WTC11 (cell line): Measurements from ENCODE around the gene COL2A1. TPM values are rescaled to one million over a fixed set of nuclear protein-coding genes. Genes with fewer than 3 reads are reported as not detected.

Experiments used
- ATAC-seq: fragments of 200-7000 bp; cut with Tn5 transposase; 2 replicates; pipeline ENCODE4 v1.10.0; 2021; ENCODE audit warnings: mild to moderate bottlenecking, moderate library complexity
- CTCF ChIA-PET: fragments of 300-600 bp; sonication (Branson Sonifier 250); formaldehyde crosslinking; loops from one replicate; lab custom pipeline; 2021; ENCODE audit warnings: antibody characterized with exemption; lab: Charles Lee
- POLR2A ChIA-PET: fragments of 350-600 bp; sonication (Branson Sonifier 250); formaldehyde crosslinking; loops from one replicate; lab custom pipeline; 2021; ENCODE audit warnings: antibody characterized with exemption; lab: Charles Lee
- DNase-seq: peaks from one replicate; pipeline ENCODE4 v3.0.0; 2021; ENCODE audit warnings: low spot score
- H3K27ac Mint-ChIP-seq: 2 replicates; pipeline ENCODE4 v1.8.0; 2021; ENCODE audit warnings: mixed read lengths
- H3K27me3 Mint-ChIP-seq: 2 replicates; pipeline ENCODE4 v1.8.0; 2021; ENCODE audit warnings: low read depth, mild to moderate bottlenecking, moderate library complexity, mixed read lengths
- H3K36me3 Mint-ChIP-seq: 2 replicates; pipeline ENCODE4 v1.8.0; 2021; ENCODE audit warnings: mixed read lengths
- H3K4me1 Mint-ChIP-seq: 2 replicates; pipeline ENCODE4 v1.8.0; 2022; ENCODE audit warnings: mixed read lengths
- H3K4me3 Mint-ChIP-seq: 2 replicates; pipeline ENCODE4 v1.8.0; 2021; ENCODE audit warnings: mild to moderate bottlenecking, moderate library complexity, mixed read lengths
- H3K9me3 Mint-ChIP-seq: 2 replicates; pipeline ENCODE4 v1.8.0; 2021; ENCODE audit warnings: mixed read lengths
- CBFB ChIP-seq: sonication (generic); formaldehyde crosslinking; IDR thresholded peaks from 2 replicates; pipeline ENCODE4 v1.8.1; 2022; ENCODE audit warnings: mild to moderate bottlenecking, low read depth, missing genetic modification reagents
- EMX1 ChIP-seq: fragments of 250-450 bp; sonication (Bioruptor Pico); IDR thresholded peaks from 2 replicates; pipeline ENCODE4 v1.8.0; 2021; ENCODE audit warnings: mild to moderate bottlenecking
- JAZF1 ChIP-seq: fragments of 250-450 bp; sonication (Bioruptor Pico); IDR thresholded peaks from 2 replicates; pipeline ENCODE4 v1.9.0; 2021; ENCODE audit warnings: moderate library complexity, mild to moderate bottlenecking, inconsistent platforms
- NFYB ChIP-seq: sonication (generic); formaldehyde crosslinking; conservative IDR thresholded peaks from 2 replicates; pipeline ENCODE4 v1.8.0; 2022; ENCODE audit warnings: low read depth, missing genetic modification reagents
- SMAD3 ChIP-seq: sonication (generic); formaldehyde crosslinking; IDR thresholded peaks from 2 replicates; pipeline ENCODE4 v1.8.0; 2022; ENCODE audit warnings: missing genetic modification reagents, mild to moderate bottlenecking, borderline replicate concordance
- TEAD4 ChIP-seq: sonication (generic); formaldehyde crosslinking; IDR thresholded peaks from 2 replicates; pipeline ENCODE4 v1.8.0; 2022; ENCODE audit warnings: mild to moderate bottlenecking, missing genetic modification reagents
- TP53 ChIP-seq: sonication (generic); formaldehyde crosslinking; IDR thresholded peaks from 2 replicates; pipeline ENCODE4 v1.8.1; 2023; ENCODE audit warnings: mild to moderate bottlenecking, missing genetic modification reagents
- ZNF317 ChIP-seq: sonication (generic); formaldehyde crosslinking; IDR thresholded peaks from 2 replicates; pipeline ENCODE4 v1.8.1; 2023; ENCODE audit warnings: low read depth, mild to moderate bottlenecking, moderate library complexity, missing genetic modification reagents, borderline replicate concordance
- ZNF396 ChIP-seq: fragments of 250-450 bp; sonication (Bioruptor Pico); IDR thresholded peaks from 2 replicates; pipeline ENCODE4 v1.8.0; 2021; ENCODE audit warnings: mild to moderate bottlenecking, moderate library complexity, borderline replicate concordance
- total RNA-seq: library from RNA; stranded (reverse); gene quantifications from 3 replicates; pipeline ENCODE4 v1.2.3, GENCODE V29; 2021
- TF ChIP-seq, protein P1 (sequence below): sonication (generic); formaldehyde crosslinking; conservative IDR thresholded peaks from 2 replicates; pipeline ENCODE4 v1.8.1; 2023; ENCODE audit warnings: mild to moderate bottlenecking, low read depth, missing genetic modification reagents, moderate library complexity
- TF ChIP-seq, protein P2 (sequence below): sonication (generic); formaldehyde crosslinking; IDR thresholded peaks from 2 replicates; pipeline ENCODE4 v1.8.1; 2022; ENCODE audit warnings: low read depth, missing genetic modification reagents, borderline replicate concordance
- TF ChIP-seq, protein P3 (sequence below): fragments of 250-450 bp; sonication (Bioruptor Pico); conservative IDR thresholded peaks from 2 replicates; pipeline ENCODE4 v1.9.0; 2021; ENCODE audit warnings: mild to moderate bottlenecking
- TF ChIP-seq, protein P4 (sequence below): sonication (generic); formaldehyde crosslinking; conservative IDR thresholded peaks from 2 replicates; pipeline ENCODE4 v1.8.1; 2022; ENCODE audit warnings: mild to moderate bottlenecking, missing genetic modification reagents
- TF ChIP-seq, protein P5 (sequence below): fragments of 200-600 bp; IDR thresholded peaks from 2 replicates; pipeline ENCODE4 v1.8.0; 2022; ENCODE audit warnings: antibody characterized with exemption
- TF ChIP-seq, protein P6 (sequence below): sonication (generic); formaldehyde crosslinking; IDR thresholded peaks from 2 replicates; pipeline ENCODE4 v1.8.1; 2022; ENCODE audit warnings: mild to moderate bottlenecking, moderate library complexity, missing genetic modification reagents
- TF ChIP-seq, protein P7 (sequence below): fragments of 250-450 bp; sonication (Bioruptor Pico); IDR thresholded peaks from 2 replicates; pipeline ENCODE4 v1.8.0; 2021; ENCODE audit warnings: mild to moderate bottlenecking
- TF ChIP-seq, protein P8 (sequence below): sonication (generic); formaldehyde crosslinking; IDR thresholded peaks from 2 replicates; pipeline ENCODE4 v1.8.1; 2023; ENCODE audit warnings: mild to moderate bottlenecking, missing genetic modification reagents
- TF ChIP-seq, protein P9 (sequence below): sonication (generic); formaldehyde crosslinking; IDR thresholded peaks from 2 replicates; pipeline ENCODE4 v1.8.1; 2023; ENCODE audit warnings: mild to moderate bottlenecking, missing genetic modification reagents

The COL2A1 gene
- total RNA-seq, 1 experiment from 2014 or later, result 20.9 TPM

DNA sequence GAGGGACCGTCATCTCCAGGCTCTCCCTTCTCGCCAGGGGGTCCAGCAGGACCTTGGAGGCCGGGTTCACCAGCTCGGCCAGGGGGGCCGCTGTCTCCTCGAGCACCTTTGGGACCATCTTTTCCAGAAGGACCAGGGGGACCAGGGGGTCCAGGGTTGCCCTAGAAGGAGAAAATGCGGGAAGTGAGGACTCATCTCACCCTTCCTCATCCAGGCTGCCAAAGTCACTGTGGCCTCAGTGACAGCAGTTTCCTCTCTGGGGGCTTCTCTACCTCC is 25.7 kb downstream of the COL2A1 start:
- CTCF ChIA-PET, result interaction anchor here (0.5 kb wide), 1 partner anchor 178 kb away, joined by 5 read pairs; no protein-coding TSS in a partner anchor
- Mint-ChIP-seq H3K4me3 (no peak overlapping the region), H3K27ac (no peak overlapping the region), H3K27me3 (peaks cover 2% of the 10 kb centered on the region; the same call in 1 of the 2 replicates), H3K9me3 (no peaks in the 10 kb centered on the region), H3K4me1 (no peaks in the 10 kb centered on the region), H3K36me3 (no peaks in the 10 kb centered on the region)
- DNase-seq (no peak), ATAC-seq (no peak)
- POLR2A ChIA-PET, result no interaction called here
- no peak for TF ChIP-seq NFYB
- TF ChIP-seq, protein P1, sequence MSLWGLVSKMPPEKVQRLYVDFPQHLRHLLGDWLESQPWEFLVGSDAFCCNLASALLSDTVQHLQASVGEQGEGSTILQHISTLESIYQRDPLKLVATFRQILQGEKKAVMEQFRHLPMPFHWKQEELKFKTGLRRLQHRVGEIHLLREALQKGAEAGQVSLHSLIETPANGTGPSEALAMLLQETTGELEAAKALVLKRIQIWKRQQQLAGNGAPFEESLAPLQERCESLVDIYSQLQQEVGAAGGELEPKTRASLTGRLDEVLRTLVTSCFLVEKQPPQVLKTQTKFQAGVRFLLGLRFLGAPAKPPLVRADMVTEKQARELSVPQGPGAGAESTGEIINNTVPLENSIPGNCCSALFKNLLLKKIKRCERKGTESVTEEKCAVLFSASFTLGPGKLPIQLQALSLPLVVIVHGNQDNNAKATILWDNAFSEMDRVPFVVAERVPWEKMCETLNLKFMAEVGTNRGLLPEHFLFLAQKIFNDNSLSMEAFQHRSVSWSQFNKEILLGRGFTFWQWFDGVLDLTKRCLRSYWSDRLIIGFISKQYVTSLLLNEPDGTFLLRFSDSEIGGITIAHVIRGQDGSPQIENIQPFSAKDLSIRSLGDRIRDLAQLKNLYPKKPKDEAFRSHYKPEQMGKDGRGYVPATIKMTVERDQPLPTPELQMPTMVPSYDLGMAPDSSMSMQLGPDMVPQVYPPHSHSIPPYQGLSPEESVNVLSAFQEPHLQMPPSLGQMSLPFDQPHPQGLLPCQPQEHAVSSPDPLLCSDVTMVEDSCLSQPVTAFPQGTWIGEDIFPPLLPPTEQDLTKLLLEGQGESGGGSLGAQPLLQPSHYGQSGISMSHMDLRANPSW, result no peak
- TF ChIP-seq, protein P2, sequence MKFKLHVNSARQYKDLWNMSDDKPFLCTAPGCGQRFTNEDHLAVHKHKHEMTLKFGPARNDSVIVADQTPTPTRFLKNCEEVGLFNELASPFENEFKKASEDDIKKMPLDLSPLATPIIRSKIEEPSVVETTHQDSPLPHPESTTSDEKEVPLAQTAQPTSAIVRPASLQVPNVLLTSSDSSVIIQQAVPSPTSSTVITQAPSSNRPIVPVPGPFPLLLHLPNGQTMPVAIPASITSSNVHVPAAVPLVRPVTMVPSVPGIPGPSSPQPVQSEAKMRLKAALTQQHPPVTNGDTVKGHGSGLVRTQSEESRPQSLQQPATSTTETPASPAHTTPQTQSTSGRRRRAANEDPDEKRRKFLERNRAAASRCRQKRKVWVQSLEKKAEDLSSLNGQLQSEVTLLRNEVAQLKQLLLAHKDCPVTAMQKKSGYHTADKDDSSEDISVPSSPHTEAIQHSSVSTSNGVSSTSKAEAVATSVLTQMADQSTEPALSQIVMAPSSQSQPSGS (CRISPR knock-in tag), result no peak
- TF ChIP-seq ZNF317 (CRISPR knock-in tag), result no peak
- TF ChIP-seq, protein P3, sequence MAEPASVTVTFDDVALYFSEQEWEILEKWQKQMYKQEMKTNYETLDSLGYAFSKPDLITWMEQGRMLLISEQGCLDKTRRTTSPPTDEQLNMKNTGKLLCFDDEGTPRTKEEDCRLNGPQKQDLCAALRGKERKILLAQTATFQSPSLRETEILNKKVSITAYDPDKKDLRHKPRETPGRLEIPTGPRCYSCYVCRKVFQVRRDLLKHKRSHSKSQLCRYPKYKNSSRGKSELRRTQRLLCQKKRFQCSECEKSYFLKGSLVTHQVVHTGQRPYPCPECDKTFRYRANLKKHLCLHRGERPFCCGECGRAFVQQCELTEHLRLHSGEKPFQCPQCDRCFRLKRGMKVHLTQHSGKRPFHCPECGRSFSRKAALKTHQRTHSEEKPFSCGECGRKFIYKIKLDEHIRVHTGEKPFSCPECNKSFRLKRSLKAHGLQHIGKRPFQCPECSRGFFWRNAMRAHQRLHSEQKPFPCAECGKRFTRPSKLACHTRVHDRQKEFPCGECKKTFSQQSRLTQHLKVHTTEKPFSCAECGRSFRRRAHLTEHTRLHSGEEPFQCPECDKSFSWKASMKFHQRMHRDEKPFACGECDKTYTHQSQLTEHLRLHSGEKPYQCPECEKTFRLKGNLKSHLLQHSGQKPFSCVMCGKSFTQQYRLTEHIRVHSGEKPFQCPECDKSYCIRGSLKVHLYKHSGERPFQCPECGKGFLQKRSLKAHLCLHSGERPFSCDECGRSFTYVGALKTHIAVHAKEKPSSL (CRISPR knock-in tag), result no peak
- no peak for TF ChIP-seq EMX1
- TF ChIP-seq, protein P4, sequence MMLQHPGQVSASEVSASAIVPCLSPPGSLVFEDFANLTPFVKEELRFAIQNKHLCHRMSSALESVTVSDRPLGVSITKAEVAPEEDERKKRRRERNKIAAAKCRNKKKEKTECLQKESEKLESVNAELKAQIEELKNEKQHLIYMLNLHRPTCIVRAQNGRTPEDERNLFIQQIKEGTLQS (CRISPR knock-in tag), result no peak
- no peak for TF ChIP-seq SMAD3 (CRISPR knock-in tag)
- TF ChIP-seq, protein P5, sequence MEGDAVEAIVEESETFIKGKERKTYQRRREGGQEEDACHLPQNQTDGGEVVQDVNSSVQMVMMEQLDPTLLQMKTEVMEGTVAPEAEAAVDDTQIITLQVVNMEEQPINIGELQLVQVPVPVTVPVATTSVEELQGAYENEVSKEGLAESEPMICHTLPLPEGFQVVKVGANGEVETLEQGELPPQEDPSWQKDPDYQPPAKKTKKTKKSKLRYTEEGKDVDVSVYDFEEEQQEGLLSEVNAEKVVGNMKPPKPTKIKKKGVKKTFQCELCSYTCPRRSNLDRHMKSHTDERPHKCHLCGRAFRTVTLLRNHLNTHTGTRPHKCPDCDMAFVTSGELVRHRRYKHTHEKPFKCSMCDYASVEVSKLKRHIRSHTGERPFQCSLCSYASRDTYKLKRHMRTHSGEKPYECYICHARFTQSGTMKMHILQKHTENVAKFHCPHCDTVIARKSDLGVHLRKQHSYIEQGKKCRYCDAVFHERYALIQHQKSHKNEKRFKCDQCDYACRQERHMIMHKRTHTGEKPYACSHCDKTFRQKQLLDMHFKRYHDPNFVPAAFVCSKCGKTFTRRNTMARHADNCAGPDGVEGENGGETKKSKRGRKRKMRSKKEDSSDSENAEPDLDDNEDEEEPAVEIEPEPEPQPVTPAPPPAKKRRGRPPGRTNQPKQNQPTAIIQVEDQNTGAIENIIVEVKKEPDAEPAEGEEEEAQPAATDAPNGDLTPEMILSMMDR, result no peak
- TF ChIP-seq ZNF396 (CRISPR knock-in tag), result no peak
- TF ChIP-seq TEAD4 (CRISPR knock-in tag), result no peak
- no peak for TF ChIP-seq TP53
- TF ChIP-seq CBFB (CRISPR knock-in tag), result no peak
- TF ChIP-seq, protein P6, sequence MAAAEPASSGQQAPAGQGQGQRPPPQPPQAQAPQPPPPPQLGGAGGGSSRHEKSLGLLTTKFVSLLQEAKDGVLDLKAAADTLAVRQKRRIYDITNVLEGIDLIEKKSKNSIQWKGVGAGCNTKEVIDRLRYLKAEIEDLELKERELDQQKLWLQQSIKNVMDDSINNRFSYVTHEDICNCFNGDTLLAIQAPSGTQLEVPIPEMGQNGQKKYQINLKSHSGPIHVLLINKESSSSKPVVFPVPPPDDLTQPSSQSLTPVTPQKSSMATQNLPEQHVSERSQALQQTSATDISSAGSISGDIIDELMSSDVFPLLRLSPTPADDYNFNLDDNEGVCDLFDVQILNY (CRISPR knock-in tag), result no peak

DNA sequence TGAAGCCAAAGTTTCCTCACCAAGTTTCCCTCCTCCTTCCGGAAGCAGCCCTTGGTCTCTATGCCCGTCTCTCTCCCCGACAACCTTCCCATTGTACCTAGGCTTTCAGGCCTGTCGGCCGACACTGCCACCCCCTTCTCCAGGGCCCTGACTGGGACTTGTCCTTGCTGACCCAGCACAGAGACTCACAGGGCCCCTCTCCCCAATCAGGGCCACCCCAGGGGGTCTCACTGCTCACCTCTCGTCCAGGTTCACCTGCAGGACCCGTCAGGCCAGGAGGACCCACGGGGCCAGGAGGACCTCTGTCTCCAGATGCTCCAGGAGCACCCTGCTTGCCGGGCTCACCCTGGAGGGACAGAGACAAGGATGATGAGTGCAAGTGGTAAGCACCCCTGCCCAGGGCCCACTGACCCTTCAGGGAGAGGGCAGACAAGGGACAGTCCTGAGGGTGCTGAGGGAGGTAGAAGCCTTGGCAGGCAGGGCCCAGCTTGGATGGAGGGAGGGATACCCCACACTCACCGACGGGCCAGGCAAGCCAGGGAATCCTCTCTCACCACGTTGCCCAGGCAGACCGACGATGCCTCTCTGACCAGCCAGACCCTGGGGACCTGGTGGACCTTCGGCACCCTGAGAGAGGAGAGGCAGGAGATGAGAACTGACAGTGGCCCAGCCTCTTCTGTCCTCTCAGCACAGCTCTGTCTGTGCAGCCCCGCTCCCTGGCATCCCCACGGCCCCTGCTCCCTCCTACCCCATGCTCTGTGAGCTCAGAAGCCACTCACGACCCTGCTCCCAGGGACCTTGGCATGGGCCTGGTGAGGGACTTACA is 26.3 kb downstream of the COL2A1 start:
- ChIA-PET CTCF (interaction anchor here (0.5 to 1.2 kb wide), 2 partner anchors 36 to 179 kb away, joined by 4 to 5 read pairs; no protein-coding TSS in a partner anchor), POLR2A (no interaction called here)
- Mint-ChIP-seq H3K9me3 (no peaks in the 10 kb centered on the region), H3K27me3 (peaks cover 2% of the 10 kb centered on the region; the same call in 1 of the 2 replicates), H3K4me1 (no peaks in the 10 kb centered on the region), H3K36me3 (no peaks in the 10 kb centered on the region), H3K4me3 (no peak overlapping the region), H3K27ac (no peak overlapping the region)
- ATAC-seq (no peak), DNase-seq (no peak)
- TF ChIP-seq, protein P7, sequence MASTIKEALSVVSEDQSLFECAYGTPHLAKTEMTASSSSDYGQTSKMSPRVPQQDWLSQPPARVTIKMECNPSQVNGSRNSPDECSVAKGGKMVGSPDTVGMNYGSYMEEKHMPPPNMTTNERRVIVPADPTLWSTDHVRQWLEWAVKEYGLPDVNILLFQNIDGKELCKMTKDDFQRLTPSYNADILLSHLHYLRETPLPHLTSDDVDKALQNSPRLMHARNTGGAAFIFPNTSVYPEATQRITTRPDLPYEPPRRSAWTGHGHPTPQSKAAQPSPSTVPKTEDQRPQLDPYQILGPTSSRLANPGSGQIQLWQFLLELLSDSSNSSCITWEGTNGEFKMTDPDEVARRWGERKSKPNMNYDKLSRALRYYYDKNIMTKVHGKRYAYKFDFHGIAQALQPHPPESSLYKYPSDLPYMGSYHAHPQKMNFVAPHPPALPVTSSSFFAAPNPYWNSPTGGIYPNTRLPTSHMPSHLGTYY (CRISPR knock-in tag), result no peak
- TF ChIP-seq TP53 (no peak), JAZF1 (CRISPR knock-in tag) (no peak)
- TF ChIP-seq, protein P8, sequence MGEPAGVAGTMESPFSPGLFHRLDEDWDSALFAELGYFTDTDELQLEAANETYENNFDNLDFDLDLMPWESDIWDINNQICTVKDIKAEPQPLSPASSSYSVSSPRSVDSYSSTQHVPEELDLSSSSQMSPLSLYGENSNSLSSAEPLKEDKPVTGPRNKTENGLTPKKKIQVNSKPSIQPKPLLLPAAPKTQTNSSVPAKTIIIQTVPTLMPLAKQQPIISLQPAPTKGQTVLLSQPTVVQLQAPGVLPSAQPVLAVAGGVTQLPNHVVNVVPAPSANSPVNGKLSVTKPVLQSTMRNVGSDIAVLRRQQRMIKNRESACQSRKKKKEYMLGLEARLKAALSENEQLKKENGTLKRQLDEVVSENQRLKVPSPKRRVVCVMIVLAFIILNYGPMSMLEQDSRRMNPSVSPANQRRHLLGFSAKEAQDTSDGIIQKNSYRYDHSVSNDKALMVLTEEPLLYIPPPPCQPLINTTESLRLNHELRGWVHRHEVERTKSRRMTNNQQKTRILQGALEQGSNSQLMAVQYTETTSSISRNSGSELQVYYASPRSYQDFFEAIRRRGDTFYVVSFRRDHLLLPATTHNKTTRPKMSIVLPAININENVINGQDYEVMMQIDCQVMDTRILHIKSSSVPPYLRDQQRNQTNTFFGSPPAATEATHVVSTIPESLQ, result no peak
- TF ChIP-seq, protein P9, sequence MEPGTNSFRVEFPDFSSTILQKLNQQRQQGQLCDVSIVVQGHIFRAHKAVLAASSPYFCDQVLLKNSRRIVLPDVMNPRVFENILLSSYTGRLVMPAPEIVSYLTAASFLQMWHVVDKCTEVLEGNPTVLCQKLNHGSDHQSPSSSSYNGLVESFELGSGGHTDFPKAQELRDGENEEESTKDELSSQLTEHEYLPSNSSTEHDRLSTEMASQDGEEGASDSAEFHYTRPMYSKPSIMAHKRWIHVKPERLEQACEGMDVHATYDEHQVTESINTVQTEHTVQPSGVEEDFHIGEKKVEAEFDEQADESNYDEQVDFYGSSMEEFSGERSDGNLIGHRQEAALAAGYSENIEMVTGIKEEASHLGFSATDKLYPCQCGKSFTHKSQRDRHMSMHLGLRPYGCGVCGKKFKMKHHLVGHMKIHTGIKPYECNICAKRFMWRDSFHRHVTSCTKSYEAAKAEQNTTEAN (CRISPR knock-in tag), result no peak
